Measurements from ENCODE around the gene SEMA3B.
"Not testable (repeated sequence)": the region's sequence is repeated elsewhere in the genome, so short reads cannot be mapped to it uniquely, and the experiment has no call there.

Gene SEMA3B

GRCh38 chr3:50238549-50239026 lies 30.4 kb upstream of the SEMA3B start:
- DNase-seq, result peak in 1 of 2 donors; percentile 49

DNA sequence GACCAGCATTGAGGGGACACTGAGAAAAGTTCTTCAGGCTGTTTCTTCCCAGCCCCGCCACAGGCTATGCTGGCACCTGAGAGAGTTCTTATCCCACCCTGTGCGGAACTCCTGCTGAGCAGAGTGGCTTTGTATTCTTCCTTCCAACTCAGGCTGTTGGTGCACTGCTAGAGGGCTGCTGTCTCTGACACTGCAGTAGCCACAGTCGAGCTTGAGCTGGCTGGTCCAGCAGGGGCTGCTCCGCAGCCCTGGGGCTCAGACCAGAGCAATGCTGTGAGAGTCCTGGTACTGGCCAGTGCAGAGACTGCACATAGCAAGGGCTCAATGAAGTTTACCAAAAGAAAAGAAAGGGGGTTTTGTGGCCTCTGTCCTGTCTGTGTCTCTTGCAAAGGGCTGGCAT lies 29.3 kb upstream of the SEMA3B start:
- no peak for DNase-seq

- DNase-seq, result no peak
These were observed 27.8 kb upstream of the SEMA3B start for GRCh38 chr3:50241163-50241562.

GRCh38 chr3:50241713-50242380 lies 27.1 kb upstream of the SEMA3B start:
- no peak for DNase-seq

DNA sequence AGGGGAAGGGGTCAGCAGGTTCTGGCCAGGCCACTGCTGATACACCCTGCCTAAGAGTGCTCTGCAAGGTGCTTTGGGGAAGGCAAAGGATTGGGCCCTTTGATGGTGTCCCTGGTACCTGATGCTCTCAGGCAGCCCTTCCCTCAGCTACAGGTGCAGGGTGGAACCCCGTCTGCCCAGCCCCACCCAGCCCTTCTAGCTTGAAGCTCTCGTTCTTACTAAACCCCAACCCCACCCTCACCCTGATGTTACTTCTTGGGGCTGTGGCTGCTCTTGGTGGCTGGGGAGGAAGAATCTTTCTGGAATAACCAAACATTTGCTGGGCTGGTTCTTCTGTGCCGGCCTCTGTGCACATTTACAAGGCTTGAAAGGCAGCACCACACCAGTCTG lies 26.6 kb upstream of the SEMA3B start:
- no peak for DNase-seq

GRCh38 chr3:50242851-50243542 lies 25.9 kb upstream of the SEMA3B start:
- DNase-seq, result peak; percentile 48 to 86

GRCh38 chr3:50243543-50243895 lies 25.4 kb upstream of the SEMA3B start:
- no peak for DNase-seq

DNA sequence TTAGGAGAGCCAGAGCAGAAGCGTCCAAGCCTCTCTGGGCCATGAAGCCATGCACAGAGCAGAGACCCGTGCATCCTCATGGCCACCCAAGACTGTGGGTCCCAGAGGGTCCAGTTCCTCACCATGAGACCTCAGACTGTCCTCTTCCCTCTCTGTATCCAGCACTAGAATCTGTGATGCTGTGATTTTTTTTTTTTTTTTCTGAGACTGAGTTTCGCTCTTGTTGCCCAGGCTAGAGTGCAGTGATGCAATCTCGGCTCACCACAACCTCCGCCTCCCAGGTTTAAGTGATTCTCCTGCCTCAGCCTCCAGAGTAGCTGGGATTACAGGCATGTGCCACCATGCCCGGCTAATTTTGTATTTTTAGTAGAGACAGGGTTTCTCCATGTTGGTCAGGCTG lies 24.1 kb upstream of the SEMA3B start:
- not testable (repeated sequence) for DNase-seq

DNA sequence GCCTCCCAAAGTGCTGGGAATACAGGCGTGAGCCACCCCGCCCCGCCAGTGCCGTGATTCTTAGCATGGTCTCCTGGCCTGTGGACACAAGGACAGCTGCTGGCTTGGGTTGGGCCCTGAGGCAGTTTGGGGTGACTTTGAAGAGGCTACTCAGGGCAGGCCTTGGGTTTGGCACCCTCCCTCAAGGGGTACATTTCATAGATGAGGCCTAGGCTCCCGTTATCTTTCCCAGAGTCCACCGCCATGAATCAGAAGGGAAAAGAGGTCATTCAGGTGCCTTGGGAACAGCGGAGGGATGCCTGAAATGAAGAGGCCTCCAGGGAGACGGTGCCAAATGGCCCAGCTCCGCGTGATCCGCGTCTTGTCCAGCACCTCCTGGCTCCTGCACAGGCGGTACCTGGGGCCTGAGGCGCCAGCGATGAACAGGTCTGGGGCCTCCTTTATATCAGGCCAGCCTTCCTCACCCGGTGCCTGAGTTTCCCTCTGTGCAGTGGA lies 23.6 kb upstream of the SEMA3B start:
- no peak for DNase-seq

- peak; percentile 90 to 93 for DNase-seq
These were observed 23.0 kb upstream of the SEMA3B start for GRCh38 chr3:50245831-50246516.

DNA sequence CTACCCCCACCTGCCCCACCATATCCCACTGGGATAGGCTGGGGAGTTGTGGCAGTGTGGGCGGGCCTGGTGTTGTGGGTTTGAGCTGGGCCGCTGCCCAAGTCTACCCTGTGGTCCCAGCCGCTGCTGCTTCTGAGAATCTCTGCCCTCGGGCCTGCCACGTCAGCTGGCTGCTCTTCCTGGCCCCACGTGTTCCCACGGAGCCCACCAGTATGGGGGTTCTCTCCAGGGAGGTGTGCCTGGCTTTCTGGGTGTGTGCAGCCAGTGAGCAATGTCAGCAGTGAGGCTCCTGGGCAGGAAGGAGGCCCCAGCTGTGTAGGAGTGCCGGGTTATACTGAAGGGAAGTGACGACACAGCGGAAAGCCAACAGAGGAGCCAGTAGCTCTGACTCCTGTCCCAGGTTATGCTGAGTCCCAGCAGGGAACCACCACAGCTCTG lies 22.4 kb upstream of the SEMA3B start:
- peak; percentile 80 to 84 for DNase-seq

- no peak for DNase-seq
These were observed 20.6 kb upstream of the SEMA3B start for GRCh38 chr3:50248387-50248786.

- no peak for DNase-seq
These were observed 19.5 kb upstream of the SEMA3B start for GRCh38 chr3:50249457-50249856.

- no peak for DNase-seq
These were observed 18.4 kb upstream of the SEMA3B start for GRCh38 chr3:50250514-50250913.

DNA sequence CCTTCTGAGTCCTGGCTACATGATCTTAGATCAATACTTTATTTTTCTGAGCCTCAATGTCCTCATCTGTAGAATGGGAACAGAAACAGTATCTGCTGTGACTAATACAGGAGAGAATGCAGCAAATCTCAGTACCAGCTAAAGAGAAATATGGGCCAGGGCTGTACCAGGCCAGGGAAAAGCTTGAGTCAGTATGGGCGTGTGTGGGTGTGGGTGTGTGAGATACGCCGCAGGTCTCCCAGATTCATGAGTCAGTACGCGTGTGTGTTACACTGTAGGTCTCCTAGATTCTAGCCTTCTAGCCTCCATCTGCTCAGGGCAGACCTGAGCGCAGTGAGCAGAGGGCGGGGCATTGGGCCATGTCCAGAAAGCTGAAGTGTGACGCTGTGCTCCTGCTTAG lies 17.7 kb upstream of the SEMA3B start:
- no peak for DNase-seq

DNA sequence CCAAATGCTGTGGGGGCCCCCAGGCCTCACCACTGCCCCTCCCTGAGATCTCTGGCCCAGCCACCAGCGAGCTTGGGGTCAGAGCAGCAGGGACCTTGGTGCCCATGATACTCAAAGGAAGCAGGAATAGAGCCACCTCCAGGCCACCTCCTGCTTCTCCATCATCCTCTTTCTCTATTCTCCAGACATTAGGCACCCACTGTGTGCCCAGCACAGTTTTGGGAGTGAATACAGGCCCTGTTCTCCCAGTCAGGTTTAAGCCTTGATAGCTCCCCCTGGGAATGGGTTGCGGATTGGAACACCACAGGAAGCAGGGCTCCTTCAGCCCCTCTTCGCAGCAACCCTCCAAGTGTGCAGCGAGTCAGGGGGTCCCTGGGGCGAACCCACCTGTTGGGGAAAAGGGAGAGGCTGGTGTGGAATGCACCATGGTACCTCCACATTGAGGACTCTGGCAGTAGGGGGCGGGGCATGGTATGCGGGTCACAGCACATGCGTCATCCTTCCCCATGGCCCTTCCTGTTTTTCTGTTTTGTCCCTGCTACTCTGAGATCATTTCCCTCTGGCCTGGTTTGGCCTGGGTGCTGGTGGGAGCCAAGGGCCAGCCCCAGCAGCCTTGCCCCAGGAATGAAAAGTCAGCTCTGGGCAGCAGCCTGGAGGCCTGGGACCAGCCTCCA lies 14.2 kb upstream of the SEMA3B start:
- peak in 1 of 2 donors; percentile 70 for DNase-seq

DNA sequence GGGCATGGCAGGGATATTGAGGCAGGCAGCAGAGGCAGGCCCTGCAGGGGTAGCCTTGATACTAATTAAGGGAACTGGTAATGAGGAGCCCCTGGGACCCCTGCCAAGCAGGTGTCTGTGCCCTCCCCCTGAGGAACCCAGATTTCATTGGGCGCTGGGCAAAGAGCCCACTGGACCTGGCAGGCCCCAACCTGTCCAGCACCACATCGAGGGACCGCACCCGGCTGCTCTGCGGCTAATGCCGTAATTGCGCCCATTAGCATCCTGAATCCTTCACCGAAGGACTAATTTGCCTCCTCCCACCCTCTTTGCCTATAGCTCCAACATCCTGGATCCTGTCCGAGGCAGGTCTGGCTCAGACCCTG lies 13.7 kb upstream of the SEMA3B start:
- DNase-seq, result no peak

- DNase-seq, result peak in 1 of 2 donors; percentile 46
These were observed 11.7 kb upstream of the SEMA3B start for GRCh38 chr3:50256978-50257890.

GRCh38 chr3:50258029-50258680 lies 10.8 kb upstream of the SEMA3B start:
- DNase-seq, result no peak

GRCh38 chr3:50258979-50259378 lies 10.0 kb upstream of the SEMA3B start:
- no peak for DNase-seq

DNA sequence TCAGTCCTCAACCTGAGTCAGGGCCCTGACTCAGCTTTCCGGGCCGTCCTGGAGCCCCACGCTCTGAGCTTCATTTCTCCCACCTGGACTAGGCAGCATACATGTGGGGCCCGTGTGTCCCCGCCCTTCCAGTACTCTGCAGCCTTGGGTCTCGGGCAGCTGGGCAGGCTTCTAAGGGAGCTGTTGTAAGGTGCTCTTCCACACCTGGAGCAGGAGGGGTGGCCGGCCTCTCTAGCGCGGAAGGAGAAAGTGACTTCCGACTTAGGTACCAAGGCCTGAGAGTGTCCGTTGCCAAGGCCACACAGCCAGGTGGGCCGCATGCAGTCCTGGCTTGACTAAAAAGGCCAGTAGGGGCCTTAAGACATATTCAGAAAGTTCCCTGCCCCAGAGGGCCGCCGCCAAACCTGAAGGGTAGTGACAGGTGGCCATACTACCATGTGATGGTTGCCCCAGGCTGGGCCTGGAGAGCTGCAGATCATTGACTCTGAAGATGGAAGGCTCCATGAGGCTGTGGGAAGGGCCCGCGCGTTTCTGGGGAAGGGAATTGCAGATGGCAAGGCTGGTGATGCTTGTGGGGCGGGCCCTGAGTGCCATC lies 9.4 kb upstream of the SEMA3B start:
- DNase-seq, result no peak

Measured in CD4-positive, alpha-beta T cell treated with Interleukin-1 beta for 1 hour (primary cell).